ENCODE data around the gene COL20A1.
"Not testable (repeated sequence)": the region's sequence is repeated elsewhere in the genome, so short reads cannot be mapped to it uniquely, and the experiment has no call there.

COL20A1 gene

DNA sequence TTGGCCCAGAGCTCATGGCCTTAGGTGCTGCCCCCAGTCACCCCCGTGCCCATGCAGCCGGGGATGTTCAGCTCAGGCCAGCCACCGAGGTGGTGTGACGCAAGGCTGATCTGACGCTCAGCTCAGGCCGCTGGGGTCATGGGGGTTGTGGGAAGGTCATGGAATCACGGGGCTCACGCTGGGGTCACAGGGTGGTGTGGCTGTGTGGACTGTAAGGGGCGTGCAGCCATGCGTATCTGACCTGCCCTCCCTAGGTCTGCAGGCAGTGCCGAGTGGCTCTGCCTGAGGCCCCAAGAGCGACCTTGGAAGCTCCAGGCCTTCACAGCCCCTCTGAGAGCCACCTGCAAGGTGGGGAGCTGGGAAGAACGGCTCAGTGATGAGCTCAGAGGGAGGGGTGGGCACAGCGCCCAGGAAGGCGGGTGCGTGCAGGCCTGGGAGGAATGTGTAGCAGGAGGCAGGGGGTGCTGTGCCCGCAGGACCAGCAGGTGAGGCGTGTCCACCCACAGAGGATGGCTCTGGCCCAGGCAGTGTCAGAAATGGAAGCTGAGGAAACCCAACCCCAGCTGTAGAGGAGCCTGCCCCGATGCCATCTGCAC lies 40.4 kb downstream of the COL20A1 start:
- DNase-seq (ENCODE audit: low read depth), result no peak

DNA sequence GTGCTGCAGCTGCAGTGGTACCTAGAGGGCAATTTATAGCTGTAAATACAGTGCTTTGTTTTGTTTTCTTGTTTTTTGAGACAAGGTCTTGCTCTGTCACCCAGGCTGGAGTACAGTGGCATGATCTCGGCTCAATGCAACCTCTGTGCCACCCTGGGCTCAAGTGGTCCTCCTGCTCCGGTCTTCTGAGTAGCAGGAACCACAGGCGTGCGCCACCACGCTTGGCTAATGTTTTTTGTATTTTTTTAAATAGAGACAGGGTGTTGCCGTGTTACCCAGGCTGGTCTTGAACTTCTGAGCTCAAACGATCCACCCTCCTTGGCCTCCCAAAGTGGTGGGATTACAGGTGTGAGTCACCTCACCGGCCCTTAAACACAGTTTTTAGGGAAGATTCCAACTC lies 41.4 kb downstream of the COL20A1 start:
- DNase-seq (ENCODE audit: low read depth), result no peak

DNA sequence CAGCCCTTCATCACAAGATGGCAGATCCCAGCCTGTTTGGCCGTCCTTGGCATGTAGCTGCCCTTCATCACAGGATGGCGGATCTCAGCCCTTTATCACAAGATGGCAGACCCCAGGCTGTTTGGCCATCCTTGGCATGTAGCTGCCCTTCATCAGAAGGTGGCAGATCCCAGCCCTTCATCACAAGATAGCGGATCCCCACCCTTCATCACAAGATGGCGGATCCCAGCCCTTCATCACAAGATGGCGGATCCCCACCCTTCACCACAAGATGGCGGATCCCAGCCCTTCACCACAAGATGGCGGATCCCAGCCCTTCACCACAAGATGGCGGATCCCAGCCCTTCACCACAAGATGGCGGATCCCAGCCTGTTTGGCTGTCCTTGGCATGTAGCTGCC lies 42.1 kb downstream of the COL20A1 start:
- DNase-seq (ENCODE audit: low read depth), result not testable (repeated sequence)

DNA sequence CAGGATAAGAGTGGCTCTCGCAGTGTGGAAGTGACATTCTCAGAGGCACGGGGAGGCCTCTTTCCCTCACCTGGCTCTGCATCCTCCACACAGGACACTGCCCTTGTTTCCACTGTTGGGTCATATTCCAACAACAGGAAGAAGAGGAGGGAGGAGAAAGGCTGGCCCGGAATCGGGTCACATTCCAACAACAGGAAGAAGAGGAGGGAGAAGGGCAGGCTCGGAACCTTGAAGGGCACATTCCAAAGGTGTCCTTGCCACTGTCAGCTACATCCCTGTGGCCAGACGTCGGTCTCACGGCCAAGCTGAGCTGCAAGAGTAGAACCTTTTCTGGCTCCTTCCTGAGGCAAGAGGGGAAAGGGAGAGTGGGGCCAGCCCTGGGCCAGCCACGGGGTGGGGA lies 42.7 kb downstream of the COL20A1 start:
- no peak for DNase-seq (ENCODE audit: low read depth)

DNA sequence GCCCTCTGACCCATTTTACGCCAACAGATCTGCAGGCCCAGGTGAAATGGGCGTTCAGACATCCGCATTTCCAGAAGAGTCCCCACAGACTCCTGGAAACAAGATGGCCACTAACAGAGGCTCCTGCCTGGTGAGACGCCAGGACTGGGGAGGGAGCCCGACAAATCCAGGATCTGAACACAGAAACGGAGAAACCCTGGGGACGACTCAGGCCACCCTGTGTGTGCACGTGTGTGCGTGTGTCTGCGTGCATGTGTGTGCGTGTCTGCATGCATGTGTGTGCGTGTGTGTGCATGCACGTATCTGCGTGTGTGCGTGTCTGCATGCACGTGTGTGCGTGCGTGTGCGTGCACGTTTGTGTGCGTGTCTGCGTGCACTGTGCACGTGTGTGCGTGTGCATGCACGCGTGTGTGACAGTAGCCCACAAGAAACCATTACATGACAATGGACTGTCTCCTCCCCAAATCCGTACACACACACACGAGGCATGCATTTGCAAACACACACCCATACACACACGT lies 43.3 kb downstream of the COL20A1 start:
- DNase-seq (ENCODE audit: low read depth), result no peak

DNA sequence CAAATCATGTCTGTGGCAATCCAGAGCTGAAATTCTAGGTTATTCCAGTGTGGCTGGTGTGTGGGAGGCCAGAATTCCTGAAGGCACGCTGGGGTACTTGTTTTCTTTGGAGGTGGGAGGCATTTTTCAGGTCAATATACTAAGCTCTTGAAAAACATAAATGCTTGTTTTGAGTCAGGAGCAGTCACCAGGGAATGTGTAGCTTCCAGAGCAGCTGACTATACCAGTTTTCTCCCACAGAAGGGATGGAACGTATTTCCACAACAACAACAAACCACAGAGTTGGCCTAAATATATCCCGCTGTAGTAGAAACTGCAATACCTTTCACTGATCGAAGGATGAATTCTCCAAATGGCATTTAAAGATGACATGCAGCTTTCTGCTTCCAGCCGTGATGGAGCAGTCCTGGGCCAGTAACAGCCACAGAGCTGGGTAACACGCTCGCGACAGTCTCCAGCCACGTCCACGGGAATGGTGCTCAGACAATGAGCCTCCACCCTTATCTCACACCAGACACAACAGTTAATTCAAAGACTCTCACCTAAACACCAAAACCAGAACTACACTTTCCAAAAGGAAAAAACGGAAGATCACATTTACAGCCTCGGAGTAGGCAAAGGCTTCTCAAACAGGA lies 44.9 kb downstream of the COL20A1 start:
- DNase-seq (ENCODE audit: low read depth), result no peak

DNA sequence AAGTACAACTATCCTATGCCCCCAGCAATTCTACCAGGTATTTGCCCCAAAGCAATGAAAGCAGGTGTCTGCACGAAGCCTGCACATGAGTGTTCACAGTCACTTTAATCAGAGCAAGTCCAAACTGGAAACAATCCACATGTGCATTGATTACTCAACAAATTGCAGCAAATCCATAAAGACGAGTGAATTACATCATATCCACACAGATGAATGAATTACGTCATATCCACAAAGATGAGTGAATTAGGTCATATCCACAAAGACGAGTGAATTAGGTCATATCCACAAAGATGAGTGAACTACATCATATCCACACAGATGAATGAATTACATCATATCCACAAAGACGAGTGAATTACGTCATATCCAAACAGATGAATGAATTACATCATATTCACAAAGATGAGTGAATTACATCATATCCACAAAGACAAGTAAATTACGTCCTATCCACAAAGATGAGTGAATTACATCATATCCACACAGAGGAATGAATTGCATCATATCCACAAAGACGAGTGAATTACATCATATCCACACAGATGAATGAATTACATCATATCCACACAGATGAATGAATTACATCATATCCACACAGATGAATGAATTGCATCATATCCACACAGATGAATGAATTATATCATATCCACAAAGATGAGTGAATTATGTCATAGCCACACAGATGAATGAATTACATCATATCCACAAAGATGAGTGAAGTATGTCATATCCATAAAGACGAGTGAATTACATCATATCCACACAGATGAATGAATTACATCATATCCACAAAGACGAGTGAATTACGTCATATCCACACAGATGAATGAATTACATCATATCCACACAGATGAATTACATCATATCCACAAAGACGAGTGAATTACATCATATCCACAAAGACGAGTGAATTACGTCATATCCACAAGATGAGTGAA lies 46.4 kb downstream of the COL20A1 start:
- DNase-seq (ENCODE audit: low read depth), result not testable (repeated sequence)

DNA sequence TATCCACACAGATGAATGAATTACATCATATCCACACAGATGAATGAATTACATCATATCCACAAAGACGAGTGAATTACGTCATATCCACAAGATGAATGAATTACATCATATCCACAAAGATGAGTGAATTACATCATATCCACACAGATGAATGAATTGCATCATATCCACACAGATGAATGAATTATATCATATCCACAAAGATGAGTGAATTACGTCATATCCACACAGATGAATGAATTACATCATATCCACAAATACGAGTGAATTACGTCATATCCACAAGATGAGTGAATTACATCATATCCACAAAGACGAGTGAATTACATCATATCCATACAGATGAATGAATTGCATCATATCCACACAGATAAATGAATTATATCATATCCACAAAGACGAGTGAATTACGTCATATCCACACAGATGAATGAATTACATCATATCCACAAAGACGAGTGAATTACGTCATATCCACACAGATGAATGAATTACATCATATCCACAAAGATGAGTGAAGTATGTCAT lies 47.2 kb downstream of the COL20A1 start:
- DNase-seq (ENCODE audit: low read depth), result not testable (repeated sequence)

DNA sequence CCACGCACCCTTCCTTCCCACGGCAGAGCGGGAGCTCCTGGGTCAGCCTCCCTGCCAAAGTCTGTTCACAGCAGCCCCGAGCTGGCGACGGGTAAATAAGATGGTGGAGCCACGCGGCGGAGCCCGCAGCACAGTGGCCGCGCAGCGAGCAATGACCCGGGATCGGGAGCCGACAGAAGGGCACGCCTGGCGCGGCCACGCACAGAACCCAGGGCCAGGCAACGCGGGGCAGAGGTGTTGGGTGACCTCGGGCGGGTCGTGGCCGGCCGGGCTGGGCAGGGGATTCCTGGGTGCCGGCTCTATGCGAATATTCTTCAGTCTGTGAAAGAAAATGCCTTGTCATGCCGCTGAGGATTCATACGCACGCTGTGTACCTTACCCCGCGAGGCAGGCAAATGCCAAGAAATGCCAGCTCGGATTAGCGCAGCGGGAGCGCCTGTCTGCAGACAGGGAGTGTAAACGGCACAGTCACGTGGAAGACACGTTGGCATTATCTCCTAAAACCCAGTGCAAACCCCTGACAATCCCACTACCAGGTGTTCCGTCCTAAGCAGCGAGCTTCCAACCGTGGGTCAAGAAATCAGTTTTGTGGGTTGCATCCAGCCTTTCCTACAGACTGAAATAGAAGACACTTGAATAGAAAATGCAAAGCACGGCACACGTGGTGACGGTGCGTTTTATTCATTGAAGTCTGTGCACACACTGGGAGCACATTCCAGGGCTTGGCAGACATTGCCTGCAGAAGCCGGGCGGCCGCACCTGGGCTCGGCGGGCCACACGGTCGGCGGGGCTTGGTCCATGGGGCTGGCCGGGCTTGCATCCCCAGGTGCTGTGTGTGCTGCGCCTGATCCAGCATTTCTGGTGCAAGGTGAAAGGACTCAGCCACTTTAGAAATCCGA lies 49.8 kb downstream of the COL20A1 start:
- no peak for DNase-seq (ENCODE audit: low read depth)

DNA sequence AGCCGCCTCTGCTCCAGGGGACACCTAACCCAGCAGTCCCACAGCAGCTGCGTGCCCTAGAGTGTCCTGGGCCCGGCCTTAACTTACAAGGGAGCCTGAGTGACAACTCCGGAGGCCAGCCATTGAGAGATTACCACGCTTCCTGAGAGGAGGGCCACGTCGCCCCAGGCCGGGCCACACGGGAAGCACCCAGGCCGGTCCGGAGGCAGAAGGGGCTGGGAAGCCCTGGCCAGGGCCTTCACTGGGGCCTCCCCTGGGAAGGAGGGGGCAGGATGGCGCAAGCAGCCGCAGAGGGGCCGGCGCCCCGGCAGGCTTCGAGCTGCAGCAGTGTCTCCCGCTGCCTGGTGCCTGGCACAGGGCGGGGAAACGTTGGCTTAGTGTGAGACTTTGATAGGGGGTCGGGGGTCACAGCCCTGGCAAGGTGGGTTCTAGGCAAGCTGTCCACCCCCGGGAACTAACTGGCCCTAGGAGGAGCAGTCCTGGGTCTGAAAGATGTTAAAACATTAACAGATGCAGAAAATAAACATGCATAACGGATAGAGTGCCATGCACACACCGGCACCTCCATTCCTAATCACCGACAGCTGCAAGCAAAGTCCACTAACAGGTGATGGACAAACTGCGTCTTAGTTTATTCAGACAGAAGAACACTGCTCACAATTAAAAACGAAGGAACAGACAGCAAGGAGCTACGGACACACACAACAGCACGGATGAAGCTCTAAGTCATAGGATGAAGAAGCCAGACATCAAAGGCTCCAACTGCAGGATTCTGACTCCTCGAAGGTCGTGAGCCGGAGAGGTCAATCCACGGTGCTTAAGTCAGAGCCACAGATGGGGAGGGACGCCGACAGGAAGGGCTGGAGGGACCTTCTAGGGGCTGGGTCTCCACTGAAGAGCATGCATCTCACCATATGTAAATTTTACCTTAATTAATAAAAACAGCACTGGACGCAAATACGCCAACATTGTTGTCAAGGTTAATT lies 50.8 kb downstream of the COL20A1 start:
- DNase-seq (ENCODE audit: low read depth), result no peak

DNA sequence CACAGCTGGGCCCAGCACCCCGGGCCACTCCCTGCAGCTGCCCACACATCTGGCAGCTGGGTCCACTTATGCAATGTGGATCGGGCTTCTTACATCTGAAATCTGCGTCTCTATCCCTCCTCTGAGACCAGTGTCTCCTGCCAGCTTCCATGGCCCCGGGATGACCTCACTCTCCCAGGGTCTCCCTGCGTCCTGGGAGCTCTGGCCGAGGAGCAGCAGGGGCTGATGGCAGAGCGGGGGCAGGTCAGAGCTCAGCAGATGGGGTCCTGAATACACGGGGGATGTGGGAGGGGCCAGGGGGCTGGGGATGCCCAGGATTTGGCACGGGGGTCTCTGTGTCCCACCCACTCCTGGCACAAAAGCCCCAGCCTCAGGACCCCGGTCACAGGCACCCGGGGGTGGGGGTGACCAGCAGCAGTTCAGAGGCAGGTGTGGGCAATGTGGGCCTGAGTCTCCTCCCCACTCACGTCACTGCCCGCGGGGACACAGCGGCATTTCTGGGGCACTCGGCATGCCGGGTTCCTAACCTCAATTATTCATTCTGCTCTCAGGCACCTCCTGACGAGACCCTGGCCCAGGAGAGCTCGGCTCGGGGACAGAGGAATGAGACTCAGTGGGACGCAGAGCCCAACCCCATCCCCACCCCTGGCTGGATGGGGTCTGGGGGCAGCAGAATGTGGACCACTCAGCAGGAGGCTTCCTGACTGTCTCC lies 51.8 kb downstream of the COL20A1 start:
- DNase-seq (ENCODE audit: low read depth), result no peak

DNA sequence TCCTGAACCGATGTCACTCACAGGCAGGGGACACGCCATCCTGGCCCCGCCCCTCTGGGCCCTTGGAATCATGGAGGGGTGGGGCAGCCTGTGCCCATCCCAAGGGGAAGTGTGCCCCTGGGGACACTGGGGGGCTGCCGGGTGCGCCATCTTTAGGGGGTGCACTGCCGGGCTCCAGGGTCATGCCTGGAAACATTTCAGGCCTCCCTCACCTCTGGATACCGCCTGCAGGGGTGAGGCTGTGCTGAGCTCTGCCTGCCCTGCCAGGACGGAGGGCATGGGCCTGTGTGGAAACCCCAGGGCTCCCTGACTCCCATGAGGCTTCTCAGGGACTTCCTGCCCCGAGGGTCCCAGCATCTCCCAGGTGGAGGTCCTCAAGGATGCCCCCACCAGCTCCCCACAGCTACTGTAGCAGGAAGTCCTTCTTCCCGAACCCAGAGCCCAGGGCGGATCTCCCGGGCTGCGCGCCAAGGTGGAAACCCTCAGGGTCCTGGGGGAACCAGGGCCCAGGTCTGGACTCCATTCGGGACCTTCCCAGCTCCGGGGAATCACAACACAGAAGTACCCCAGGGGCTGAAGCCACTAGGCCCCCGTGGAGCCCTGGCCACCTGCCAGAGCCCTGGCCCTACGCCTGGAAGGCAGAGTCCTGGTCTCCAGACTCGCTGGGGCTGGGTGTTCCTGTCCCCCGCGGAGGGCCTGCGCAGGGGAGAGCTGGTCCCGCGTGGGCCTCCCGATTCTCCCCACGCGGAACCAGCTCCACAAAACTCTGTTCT lies 52.5 kb downstream of the COL20A1 start:
- DNase-seq (ENCODE audit: low read depth), result no peak

DNA sequence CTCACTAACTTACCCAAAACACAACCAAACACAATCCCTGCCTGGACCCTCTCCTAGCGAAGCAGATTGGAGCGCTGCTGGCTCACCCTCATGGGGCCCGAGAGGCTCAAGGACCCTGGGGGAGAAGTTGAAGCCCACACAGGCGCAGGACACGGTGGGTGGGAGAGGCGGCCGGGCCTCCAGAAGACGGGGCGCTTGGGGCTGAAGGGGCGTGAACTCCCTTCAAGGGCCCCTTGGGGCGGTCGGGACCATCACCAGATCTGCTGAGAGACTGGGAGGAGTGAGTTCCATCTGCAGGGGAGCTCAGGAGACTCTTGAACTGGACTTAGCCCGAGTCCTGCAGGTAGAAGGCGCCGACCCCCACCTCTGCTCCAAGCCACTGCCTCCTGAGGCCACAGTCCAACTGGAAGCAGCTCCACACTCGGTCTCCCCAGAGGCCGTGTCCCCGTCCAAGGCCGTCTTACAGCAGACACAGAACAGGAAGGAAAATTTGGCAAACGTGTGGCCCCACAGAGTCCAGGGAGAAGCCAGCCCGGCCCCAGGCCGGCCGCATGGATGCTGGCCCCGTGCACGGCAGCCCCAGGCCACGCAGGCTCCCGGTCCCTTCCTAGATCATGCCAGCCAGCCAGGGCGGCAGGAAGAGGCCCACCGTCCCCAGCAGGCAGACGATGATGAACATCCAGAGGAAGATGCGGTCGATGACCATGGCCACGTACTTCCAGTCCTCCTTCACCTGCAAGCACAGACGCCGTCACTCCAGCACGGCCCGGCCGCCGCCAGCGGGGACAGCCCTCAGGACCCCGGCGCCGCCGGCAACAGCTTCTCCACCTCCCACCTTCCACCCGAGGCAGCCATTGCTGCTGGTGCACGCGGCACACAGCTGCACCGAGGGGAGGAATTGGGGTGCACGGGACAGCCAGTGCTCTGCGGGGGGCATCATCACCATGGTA lies 53.4 kb downstream of the COL20A1 start:
- no peak for DNase-seq (ENCODE audit: low read depth)

DNA sequence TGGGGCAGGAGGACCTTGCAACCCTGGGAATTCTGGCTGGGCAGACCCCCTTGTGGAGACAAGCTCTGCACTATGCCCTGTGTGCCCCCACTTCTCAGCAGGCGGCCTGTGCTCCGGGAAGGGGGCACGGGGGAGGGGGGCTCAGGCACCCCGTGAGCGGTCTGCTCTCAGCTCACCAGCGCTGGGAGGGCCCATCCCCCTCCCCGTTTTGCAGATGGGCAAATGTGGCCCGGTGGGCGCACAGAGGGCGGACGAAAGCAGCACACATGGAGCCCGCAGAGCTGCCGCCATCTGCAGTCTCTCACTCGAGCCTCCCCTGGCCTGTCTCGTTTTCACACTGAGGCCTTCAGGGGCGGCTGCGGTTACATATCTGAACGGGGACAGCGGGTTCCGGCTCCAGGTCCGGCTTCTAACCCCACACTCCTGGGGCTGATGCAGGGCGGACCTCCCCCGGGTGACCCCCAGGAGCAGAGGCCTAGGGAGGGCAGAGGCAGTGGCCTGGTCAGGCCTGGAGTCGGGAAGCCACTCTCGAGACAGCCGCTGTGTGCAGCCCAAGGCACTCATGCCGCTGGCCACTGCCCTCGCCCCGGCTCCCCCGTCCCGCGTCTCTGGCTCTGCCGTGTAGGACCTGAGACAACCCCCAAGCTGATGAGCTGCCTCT lies 54.2 kb downstream of the COL20A1 start:
- no peak for DNase-seq (ENCODE audit: low read depth)

DNA sequence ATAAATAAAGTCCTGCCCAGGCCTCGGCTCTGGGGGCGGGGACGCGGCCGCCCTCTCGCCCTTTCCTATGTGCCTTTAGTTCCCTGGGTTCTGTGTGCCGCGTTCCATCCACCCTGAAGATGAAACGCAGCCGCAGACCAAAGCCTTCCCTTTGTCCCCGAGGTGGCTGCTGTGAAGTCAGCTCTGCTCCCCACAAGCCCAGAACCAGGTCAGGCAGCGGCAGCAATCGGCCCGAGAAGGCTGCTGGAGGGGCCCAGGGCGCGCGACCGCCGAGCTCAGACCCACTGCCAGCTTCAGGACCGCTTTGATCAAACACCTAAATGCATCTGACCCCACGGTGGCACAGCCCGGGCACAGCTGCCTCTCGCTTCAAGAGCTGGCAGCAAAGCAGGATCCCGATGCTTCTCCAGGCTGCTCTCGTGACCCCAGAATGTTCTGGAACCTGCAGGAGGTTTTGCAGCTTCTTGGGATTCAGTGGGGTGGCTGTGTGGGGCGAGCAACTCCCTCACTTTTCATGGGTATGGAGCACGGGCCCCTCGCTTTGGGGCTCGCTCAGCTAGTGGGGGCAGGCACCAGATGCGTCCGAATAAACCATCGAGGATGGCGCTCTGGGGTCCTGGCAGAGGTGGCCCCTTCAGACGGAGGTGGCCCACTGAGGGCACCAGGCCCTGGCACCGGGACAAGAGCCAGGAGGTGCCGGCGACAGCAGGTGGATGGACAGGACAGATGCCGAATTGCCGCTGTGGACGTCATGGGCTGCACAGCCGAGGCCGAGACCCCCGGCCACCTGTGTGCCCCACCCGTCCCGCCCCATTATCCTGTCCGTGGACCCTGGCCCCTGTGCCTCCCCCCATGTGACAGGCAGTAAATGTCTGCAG lies 55.2 kb downstream of the COL20A1 start:
- DNase-seq (ENCODE audit: low read depth), result no peak

All from HS-27A (cell line).